SK-N-SH treated with all-trans-retinoic acid at 6 μM for 48 hours (cell line): ENCODE data around the gene ETFB.

Source experiments
- GLIS3 ChIP-seq: fragments of 250-450 bp; sonication (Bioruptor Pico); IDR thresholded peaks from 2 replicates; pipeline ENCODE4 v1.5.0; 2020; ENCODE audit warnings: mild to moderate bottlenecking, moderate library complexity
- TF ChIP-seq, protein P1 (sequence below): fragments of 250-450 bp; sonication (Bioruptor Pico); IDR thresholded peaks from 2 replicates; pipeline ENCODE4 v1.8.0; 2020; ENCODE audit warnings: mild to moderate bottlenecking, moderate library complexity, borderline replicate concordance

DNA sequence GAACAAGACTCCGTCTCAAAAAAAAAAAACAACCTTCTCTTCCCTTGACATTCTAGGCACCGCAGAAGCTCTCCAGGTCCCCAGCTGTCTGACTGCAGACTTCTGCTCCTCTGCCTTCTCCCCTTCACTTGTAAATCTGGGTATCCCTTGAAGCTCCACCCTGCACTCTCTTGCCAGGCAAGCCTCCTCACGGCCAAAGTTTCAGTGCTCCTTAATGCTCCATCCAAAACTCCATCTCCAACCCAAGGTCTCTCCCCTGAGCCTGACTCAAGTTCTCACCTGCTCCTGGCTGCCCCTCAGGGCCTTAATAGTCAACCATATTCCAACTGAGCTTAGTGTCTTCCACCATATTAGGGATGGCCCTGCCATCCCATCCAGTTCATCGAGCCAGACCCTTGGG is 4.0 kb upstream of the ETFB start:
- TF ChIP-seq GLIS3 (CRISPR knock-in tag): no peak
- TF ChIP-seq, protein P1, sequence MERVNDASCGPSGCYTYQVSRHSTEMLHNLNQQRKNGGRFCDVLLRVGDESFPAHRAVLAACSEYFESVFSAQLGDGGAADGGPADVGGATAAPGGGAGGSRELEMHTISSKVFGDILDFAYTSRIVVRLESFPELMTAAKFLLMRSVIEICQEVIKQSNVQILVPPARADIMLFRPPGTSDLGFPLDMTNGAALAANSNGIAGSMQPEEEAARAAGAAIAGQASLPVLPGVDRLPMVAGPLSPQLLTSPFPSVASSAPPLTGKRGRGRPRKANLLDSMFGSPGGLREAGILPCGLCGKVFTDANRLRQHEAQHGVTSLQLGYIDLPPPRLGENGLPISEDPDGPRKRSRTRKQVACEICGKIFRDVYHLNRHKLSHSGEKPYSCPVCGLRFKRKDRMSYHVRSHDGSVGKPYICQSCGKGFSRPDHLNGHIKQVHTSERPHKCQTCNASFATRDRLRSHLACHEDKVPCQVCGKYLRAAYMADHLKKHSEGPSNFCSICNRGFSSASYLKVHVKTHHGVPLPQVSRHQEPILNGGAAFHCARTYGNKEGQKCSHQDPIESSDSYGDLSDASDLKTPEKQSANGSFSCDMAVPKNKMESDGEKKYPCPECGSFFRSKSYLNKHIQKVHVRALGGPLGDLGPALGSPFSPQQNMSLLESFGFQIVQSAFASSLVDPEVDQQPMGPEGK (CRISPR knock-in tag): no peak
